Stimulated activated CD8-positive, alpha-beta memory T cell treated with anti-CD3 and anti-CD28 coated beads, Interleukin-4, amount 100 ng/mL, for 48 hours (primary cell): Measurements from ENCODE around the gene GNMT.
"Not testable (repeated sequence)": the region's sequence is repeated elsewhere in the genome, so short reads cannot be mapped to it uniquely, and the experiment has no call there.

Experiments
- DNase-seq: peaks from one replicate; pipeline ENCODE4 v3.0.0-alpha.2; 2020

GNMT gene

DNA sequence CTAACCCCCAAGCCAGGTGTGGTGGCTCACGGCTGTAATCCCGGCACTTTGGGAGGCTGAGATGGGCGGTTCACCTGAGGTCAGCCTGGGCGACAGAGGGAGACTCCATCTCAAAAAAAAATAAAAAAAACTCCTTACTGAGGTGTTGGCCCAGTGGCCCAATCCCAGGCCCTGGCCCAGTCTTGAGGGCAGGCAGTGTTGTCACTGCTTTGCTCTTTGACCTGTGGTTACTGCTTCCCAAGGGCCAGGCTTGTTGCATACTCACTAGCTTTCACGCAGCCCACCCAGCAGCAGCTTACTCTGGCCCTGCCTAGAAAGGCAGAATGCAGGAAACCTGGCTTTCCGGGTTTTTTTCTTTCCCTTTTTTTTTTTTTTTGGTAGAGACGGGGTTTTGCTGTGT, 18.1 kb upstream of the GNMT start:
- DNase-seq = no peak

DNA sequence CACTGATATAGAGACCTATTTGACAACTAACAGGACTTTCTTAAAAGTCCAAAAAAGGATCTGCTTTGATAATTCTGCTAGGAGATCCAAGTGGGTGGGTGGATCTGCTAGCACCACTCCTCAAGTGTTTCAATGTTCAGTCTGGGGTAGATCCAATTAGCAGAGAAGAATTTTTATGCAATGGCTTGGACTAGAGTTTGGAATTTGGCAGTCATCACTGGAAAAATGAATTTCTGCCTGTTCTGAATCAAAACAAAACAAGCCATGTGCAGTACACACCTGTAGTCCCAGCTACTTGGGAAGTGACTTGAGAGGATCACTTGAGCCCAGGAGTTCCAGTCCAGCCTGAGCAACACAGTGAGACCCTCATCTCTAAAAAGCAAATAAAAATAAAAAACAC, 12.6 kb upstream of the GNMT start:
- DNase-seq = no peak

DNA sequence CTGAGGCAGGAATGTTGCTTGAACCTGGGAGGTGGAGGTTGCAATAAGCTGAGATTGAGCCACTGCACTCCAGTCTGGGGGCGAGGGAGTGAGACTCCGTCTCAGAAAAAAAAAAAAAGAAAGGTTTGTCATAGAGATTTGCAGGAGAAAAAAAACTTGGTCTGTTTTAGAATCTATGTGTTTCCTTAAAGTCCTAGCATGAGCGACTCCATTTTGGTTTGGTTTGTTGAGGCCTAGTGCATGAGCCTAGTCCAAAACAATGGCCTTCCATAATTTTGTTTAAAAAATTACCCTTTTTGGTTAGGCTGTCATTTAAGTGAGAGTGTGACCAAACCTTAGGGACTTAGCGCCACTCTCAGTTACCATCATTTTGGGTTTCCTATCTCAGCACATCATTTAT, 8.2 kb upstream of the GNMT start:
- DNase-seq = no peak

DNA sequence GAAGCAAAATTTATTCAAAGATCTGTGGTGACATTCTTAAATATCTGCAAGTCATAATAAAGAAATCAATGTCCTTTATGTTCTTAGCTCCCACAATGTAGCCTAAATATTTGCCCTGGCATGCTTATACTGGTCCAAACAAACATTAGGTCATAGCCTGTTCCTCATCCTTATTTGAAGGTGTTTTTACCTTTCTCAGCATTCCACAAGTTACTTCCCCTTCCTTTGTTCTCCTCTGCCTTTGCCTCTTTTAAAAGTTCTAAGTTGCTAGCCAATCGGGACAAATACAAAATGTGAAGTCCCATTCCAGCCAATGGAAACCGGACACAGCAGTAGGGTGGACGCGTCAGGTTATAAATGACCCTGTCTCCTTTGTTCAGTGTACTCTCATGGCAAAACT, 6.1 kb upstream of the GNMT start:
- DNase-seq = not testable (repeated sequence)

DNA sequence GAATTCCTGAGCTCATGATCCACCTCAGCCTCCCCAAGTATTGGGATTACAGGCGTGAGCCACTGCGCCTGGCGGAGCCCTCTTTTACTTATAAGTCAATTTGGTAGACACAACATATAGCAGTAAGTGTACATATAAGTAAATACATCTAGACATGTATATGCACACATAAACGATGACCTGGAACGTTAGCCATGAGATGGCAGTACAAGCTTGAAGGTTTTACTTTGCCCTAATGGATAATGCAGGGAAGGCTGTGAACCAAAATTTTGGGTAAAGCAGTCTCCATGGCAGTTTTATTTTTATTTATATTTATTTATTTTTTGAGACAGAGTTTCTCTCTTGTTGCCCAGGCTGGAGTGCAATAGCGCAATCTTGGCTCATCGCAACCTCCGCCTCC, 2.4 kb upstream of the GNMT start:
- no peak for DNase-seq

DNA sequence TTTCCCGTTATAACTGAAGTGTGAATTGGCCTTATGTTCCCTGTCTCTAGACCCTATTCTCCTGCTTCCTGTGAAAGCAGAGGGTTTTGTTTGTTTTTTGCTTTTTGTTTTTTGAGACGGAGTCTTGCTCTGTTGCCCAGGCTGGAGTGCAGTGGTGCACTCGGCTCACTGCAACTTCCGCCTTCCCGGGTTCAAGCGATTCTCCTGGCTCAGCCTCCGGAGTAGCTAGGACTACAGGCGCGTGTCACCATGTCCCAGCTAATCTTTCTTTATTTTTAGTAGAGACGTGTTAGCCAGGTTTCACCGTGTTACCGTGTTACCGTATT, 674 bp upstream of the GNMT start:
- DNase-seq = no peak

DNA sequence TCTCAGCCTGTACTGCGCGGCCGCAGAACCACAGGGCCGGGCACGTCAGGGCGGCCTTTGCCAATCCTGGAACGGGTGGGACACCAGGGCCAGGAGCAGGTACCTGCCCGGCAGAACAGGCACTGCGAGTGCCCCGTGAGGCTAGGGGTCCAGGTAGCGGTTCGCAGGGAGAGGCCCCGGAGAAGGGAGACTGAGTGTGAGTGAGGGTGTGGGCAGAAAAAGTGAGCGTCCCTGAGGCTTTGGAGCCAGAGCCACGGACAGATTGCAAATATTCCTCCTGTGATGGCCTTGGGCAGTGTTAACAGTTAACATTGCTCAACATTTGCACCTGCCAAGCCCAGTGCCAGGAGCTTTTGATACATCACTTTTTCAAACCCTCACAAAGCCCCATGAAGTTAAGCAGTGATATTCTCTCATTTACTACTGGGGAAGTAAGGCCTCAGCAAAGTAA, 491 bp downstream of the GNMT start:
- no peak for DNase-seq

DNA sequence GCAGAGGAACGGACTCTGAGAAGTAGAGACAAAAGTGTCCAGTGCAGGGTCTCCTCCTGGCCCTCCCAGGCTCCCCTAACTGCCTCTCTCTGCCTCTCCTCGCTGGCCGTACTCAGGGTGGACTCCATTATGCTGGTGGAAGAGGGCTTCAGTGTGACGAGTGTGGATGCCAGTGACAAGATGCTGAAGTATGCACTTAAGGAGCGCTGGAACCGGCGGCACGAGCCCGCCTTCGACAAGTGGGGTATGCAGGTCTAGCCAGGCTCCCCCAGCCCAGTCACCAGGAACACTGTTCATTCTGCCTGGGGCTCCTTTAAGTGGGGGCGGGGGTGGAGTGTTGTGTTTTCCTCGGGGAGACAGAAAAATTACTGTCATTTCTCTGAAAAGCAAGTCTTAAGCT, 1.5 kb downstream of the GNMT start:
- DNase-seq = no peak

DNA sequence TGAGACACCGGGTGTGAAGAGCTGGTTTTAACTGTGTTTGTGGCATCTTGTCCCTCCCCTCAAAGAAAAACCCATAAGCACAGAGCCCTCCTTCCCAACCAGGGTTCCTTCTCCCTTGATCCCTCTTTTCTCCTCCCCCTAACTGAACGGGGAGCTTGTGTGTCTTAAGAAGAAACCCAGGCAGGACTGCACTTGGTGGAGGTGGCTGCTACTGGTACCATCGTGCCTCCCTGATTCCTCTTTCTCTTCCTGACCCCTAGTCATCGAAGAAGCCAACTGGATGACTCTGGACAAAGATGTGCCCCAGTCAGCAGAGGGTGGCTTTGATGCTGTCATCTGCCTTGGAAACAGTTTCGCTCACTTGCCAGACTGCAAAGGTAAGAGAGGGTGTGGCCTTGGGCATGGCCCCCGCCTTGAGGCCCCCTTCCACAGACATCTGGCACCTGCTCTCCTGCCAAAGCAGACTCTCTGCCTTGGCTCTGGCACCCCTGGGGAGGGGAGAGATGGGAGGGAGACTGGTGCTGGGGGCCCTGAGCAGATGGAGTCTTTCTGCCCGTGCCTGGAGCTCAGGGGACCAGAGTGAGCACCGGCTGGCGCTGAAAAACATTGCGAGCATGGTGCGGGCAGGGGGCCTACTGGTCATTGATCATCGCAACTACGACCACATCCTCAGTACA, 2.1 kb downstream of the GNMT start:
- DNase-seq = no peak

DNA sequence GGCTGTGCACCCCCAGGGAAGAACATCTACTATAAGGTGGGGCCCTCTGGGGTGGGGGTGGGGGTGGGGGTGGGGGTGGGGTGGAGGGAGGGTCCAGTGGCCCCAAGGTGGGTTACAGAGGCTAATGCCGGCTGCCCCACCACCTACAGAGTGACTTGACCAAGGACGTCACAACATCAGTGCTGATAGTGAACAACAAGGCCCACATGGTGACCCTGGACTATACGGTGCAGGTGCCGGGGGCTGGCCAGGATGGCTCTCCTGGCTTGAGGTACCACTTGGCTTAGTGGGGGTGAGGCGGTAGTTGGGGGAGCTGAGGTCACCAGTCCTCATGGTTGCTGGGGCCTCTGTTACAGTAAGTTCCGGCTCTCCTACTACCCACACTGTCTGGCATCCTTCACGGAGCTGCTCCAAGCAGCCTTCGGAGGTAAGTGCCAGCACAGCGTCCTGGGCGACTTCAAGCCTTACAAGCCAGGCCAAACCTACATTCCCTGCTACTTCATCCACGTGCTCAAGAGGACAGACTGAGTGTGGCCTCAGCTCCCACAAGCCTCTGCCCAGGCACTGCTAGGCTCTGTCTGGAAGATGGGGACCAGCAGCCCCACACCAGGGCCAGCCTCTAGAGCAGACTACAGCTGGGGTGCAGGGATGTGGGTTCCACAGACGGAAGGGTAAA, 2.8 kb downstream of the GNMT start:
- DNase-seq = no peak

DNA sequence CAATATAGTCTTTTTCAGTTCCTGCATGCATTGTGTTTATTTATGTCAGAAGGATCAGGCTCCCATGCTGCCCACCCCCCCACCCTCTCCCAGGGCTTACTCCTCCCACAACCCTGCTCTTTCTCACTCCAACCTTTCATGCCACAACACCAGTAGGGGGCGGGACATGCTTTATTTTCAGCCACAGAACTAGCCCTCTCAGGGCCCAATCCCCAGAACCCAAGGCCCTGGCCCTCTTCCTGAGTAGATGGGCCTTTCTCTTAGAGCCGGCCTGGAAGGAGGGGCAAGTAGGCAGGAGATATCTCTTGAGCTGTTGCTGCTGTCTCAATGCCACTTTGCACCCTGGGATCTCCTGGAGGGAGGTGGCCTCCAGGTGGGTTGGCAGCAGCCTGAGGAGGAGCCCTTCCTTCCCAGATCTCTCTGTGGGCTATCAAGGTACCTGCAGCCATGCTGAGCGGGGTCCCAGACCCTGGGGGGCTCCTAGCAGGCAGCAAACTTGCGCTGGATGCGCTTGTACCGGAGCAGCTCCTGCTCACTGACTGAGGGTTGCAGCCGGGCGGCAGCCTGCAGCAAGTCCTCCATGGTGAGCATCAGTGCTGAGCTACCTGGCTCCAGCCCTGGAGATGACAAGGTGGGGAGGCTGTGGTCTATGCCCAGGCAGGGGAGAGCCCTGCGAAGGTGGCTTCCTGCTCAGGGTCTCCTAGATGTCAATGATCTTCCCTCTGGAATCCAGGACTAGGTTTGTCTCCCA, 3.5 kb downstream of the GNMT start:
- peak; percentile 62 for DNase-seq

DNA sequence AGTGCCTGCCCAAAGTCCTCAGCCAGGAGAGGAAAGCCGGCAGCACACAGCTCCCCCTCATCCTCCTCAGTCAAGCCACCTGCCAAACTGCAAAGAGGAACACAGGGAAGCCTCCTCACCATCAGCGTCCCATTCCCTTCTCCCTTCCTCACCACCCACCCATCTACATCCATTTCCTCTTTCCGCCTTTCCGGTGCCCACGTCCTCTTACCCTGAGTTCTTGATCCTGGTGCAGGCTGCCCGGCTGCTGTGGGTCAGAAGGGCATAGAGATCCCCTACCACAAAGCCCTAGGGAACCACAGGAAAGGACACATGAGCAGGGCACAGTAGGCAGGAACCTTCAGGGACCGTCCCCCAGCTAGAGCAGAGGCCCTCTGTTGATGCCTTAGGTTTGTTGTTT, 6.0 kb downstream of the GNMT start:
- no peak for DNase-seq

DNA sequence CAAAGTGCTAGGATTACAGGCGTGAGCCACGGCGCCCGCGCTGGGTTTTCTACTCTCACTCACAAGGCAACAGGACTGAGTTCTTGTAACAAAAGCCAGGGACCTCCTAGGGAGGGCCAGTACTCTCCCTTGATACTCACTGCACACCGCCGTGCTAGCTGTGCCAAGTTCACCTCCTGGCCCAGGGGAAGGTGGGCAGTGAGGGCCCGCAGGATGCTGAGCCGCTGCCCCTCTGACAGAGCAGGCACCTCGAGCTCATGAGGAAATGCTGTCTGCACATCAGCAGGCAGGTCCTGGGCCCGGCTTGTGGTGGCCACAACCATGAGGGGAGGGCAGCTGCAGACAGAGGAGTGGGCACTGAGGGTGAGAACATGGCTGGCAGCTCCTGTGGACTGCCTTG, 6.7 kb downstream of the GNMT start:
- no peak for DNase-seq

DNA sequence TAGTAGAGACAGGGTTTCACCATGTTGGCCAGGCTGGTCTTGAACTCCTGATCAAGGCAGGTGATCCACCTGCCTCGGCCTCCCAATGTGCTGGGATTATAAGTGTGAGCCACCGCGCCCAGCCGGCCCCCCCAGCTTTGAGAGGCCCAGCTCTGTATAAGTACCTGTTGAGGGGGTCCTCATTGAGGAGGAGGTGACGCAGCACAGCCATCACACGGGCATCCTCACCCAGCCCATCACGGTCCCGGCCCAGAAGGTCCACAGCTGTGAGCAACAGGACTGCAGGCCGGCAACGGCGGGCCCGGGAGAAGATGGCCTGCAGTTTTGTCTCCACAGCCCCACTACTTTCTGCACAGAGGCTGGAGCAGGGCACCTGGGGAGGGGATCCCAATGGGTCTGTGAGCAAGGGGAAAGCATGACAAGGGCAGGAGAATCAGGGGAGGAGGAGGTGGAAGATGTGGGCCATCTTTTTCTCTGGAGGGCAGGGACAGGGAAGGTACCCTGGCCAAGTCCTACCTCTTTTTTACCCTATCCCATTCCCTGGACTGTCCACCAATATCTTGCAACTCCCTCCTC, 7.7 kb downstream of the GNMT start:
- no peak for DNase-seq

DNA sequence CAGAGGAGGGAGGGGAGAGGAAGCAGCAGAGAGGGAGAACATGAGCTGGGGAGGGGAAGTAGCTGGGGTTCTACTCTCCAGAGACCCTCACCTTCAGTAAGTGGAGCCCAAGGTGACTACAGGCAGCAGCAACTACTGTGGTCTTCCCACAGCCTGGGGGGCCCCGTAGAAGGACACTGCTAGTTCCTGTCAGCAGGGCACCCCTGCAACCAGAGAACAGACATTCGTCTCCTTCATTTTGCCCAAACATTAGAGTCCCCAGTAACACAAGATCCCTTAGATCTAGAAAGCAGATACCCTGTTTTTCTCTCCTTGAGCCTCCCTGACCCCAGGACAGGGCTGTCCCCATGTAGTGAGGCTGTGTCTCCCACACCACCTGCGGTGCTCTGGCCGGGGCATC, 8.2 kb downstream of the GNMT start:
- no peak for DNase-seq

DNA sequence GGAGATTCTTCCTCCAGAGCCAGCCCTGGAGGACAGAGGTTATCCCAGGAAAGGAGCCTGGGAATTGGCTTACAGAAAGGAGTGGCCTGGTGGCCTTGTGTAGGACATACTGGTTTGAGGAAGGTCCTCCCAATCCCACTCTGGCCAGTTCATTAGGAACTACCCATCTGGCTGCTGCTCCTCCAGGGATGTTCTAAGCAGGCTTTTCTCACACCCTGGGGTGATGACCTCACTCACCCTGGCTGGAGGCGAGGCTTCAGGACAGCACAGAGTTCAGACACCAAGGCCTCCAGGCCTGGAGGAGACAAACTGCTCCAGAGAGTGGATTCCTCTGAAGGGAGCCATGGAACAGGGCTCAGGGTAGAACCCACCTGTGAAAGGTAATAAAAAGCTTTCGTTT, 8.9 kb downstream of the GNMT start:
- DNase-seq = no peak

DNA sequence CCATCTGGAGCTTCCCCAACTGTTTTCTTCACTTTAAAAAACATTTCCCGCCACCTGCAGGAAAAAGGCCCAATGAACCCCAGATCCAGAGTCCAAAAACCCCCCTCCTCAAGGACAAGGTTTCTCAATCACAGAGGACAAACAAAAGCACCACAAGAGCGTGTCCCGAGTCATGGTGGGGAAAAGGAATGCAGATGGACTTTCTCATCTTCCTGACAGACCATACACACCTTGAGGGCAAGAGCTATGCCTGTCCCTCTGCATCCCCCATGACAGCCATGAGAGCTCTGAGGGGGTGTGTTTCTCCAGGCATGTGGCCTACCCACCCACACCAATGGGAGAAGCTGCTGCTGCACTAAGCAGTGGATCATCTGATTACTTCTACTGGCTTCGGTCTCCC, 9.4 kb downstream of the GNMT start:
- no peak for DNase-seq

DNA sequence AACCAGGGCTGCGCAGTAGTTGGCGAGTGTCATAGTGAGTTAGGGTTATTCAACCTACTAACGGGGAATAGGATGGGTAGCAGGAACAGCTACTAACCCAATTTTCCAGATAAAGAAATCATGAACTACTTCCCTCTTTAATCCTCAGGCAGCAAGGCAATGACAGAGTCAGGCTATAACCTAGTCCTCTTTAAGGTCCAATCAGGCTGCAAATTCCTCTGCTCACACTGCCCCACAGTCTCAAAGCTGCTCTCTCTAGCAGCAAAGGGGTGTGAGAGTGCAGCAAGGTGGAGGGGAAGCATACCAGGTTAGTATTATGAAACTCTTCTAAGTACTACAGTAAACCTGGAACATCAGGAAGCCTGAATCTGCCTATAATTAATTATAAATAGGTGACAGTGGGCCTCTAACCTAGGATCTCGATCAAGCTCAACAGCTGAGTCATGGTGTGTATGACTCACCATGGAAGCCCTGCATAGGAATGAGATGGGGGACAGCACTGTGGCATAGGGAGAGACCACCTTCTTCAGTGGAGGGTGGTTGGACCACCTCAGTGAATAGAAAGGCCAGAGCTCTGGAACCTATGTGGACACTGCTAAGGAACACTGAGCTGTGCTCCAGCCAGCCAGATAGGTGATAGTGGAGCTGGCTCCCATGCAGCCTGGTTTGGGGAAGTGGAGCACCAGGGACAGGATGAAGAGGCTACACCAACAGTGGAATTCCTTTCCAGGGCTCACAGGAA, 10.5 kb downstream of the GNMT start:
- no peak for DNase-seq

DNA sequence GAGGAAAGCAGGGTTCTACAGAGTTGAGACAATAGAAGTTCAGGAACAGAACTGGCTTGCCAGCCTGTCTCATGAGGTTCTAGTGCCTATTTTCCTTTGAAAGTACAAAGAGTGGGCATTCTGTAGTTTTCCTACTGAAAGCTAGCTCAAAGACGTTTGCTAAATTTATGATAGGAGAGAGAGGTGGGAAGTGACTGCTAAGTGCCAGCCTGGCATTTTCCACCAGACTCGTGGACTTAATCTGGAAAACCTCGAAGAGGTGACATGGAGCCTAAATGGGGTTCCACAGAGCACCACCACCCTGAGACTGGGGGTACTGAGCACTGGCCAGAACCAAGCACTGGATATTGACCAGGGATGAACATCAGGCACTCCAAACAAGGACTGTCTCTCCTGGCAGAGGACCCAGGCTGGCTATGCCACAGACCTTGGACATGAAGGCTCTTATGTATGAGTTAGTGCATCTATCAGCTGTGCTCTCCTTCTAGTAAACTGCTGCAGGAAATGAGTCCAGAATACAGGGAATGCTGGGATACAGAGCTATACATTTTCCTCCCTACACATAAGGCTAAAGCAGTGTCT, 11.3 kb downstream of the GNMT start:
- DNase-seq = no peak

DNA sequence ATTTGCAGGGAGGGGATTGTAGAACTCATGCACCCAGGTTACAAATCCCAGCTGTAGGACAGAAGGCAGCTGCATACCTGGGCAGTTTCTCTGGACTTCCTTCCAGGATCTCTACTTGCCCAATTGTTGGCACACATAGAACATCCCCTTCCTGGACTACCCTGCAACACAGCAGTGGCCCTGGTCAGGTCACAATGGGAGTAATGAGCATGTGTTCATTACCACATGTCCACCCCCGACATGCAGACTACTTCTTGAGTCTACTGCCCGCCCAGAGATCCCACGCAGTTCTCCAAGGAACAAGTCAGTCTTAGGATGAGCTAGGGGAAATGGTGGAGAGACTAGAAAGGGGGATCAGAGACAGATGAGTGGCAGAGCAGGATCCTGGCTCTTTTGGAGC, 13.4 kb downstream of the GNMT start:
- DNase-seq = no peak

DNA sequence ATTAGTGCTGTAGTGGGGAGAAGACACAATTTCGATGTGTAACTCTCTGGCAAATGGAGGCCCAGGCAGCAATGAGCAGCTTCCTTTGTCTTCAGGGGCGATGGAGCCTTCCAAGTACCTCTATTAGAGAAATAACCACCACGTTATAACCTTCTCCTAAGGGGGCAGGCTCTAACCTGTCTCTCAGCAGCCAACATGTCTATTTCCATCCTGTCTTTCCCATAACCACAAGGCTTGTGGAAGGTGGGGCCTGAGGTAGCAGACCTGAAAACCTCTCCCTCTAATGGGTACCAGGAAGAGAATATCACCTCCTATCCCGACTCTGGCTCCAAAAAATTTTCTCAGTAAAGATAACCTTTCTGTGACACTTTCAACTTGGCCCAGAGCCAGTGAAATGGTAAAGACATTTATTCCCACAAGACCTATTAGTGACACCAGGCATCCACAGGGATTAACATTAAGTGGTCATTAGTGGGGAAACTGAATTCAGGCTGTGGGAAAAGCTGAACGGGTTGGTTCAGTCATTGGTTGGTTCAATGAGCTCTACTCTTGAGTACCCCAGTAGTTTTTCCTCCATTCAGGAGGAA, 14.5 kb downstream of the GNMT start:
- DNase-seq = no peak

DNA sequence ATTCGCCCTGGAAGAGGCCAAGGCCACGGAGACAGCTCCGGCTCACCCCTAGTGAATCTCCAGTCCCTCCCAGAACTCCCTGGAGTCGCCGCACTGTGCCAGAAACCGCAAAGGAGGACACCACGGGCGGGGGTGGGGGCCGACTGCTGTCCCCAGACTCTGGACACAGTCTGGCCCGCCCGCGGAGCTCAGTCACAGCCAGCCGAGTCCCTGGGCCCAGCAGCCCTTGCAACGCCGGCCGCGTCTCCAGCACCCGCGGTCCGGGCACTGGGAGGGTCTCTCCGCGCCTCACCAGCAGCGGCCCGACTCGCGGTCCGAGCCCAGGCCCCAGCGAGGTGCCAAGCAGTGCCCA, 17.9 kb downstream of the GNMT start:
- DNase-seq = peak; percentile 44
